Liver (tissue), 9 donors: ENCODE data around the gene TMEM125. TPM values are rescaled to one million over a fixed set of nuclear protein-coding genes. Genes with fewer than 3 reads are reported as not detected.

ENCODE experiments used
- DNase-seq: peaks from one replicate; pipeline ENCODE4 v3.0.0-alpha.2; 2017; ENCODE audit warnings: low spot score
- H3K27ac ChIP-seq, 2 donors: one replicate each; pipeline ENCODE4 v1.7.0; 2013; ENCODE audit warnings: inconsistent platforms in 2 of 2, low read length in 2 of 2, control low read depth in 1 of 2, low read depth in 1 of 2, mild to moderate bottlenecking in 1 of 2
- H3K27me3 ChIP-seq, 4 donors: one replicate each; pipeline versions ENCODE4 v1.6.1 to v1.7.0; 2013; ENCODE audit warnings: low read length in 3 of 4, inconsistent platforms in 1 of 4, mild to moderate bottlenecking in 1 of 4, moderate library complexity in 1 of 4; ENCODE audit not compliant: control insufficient read depth in 4 of 4, insufficient read depth in 4 of 4
- H3K36me3 ChIP-seq, 4 donors: one replicate each; pipeline versions ENCODE4 v1.6.1 to v1.7.0; 2013; ENCODE audit warnings: low read length in 3 of 4, mild to moderate bottlenecking in 3 of 4, low read depth in 1 of 4, moderate library complexity in 1 of 4; ENCODE audit not compliant: control insufficient read depth in 4 of 4, insufficient read depth in 3 of 4
- H3K4me1 ChIP-seq, 4 donors: one replicate each; pipeline versions ENCODE4 v1.6.1 to v1.7.0; 2013; ENCODE audit warnings: low read length in 3 of 4, mild to moderate bottlenecking in 3 of 4, moderate library complexity in 1 of 4; ENCODE audit not compliant: control insufficient read depth in 4 of 4, insufficient read depth in 4 of 4
- H3K4me3 ChIP-seq, 3 donors: one replicate each; pipeline versions ENCODE4 v1.6.1 to v1.7.0; 2013; ENCODE audit warnings: low read length in 3 of 3, control low read depth in 1 of 3, low read depth in 1 of 3, mild to moderate bottlenecking in 1 of 3
- H3K9ac ChIP-seq, 2 donors: one replicate each; pipeline ENCODE4 v1.7.0; 2013; ENCODE audit warnings: low read length in 2 of 2, mild to moderate bottlenecking in 2 of 2, moderate library complexity in 2 of 2, control low read depth in 1 of 2, low read depth in 1 of 2
- H3K9me3 ChIP-seq, 4 donors: one replicate each; pipeline versions ENCODE4 v1.6.1 to v1.7.0; 2013; ENCODE audit warnings: low read length in 3 of 4; ENCODE audit not compliant: control insufficient read depth in 4 of 4
- EGR1 ChIP-seq, 2 donors: IDR thresholded peaks; 2 replicates each; pipeline ENCODE4 v1.6.1; 2016 to 2018; ENCODE audit warnings: antibody characterized with exemption in 2 of 2, low read depth in 2 of 2
- FOXA1 ChIP-seq: IDR thresholded peaks from 2 replicates; pipeline ENCODE4 v1.6.1; 2016; ENCODE audit warnings: antibody characterized with exemption
- FOXA2 ChIP-seq: IDR thresholded peaks from 2 replicates; pipeline ENCODE4 v1.6.1; 2016; ENCODE audit warnings: antibody characterized with exemption
- GABPA ChIP-seq, 2 donors: IDR thresholded peaks in 1 of 2; conservative IDR thresholded peaks in 1 of 2; 2 replicates each; pipeline ENCODE4 v1.6.1; 2016; ENCODE audit warnings: antibody characterized with exemption in 2 of 2, mild to moderate bottlenecking in 1 of 2, moderate library complexity in 1 of 2
- HNF4A ChIP-seq, 2 donors: conservative IDR thresholded peaks; 2 replicates each; pipeline ENCODE4 v1.6.1; 2016; ENCODE audit warnings: antibody characterized with exemption in 2 of 2, mild to moderate bottlenecking in 2 of 2
- HNF4G ChIP-seq: IDR thresholded peaks from 2 replicates; pipeline ENCODE4 v1.6.1; 2016; ENCODE audit warnings: antibody characterized with exemption
- MAX ChIP-seq: IDR thresholded peaks from 2 replicates; pipeline ENCODE4 v1.6.1; 2016; ENCODE audit warnings: antibody characterized with exemption
- NR2F2 ChIP-seq: IDR thresholded peaks from 2 replicates; pipeline ENCODE4 v1.6.1; 2016; ENCODE audit warnings: antibody characterized with exemption
- RAD21 ChIP-seq, 2 donors: IDR thresholded peaks; 2 replicates each; pipeline ENCODE4 v1.6.1; 2016; ENCODE audit warnings: antibody characterized with exemption in 2 of 2, mild to moderate bottlenecking in 2 of 2
- REST ChIP-seq: IDR thresholded peaks from 2 replicates; pipeline ENCODE4 v1.6.1; 2016; ENCODE audit warnings: antibody characterized with exemption, mild to moderate bottlenecking
- RXRA ChIP-seq, 2 donors: IDR thresholded peaks; 2 replicates each; pipeline ENCODE4 v1.6.1; 2017 to 2018; ENCODE audit warnings: antibody characterized with exemption in 2 of 2, mild to moderate bottlenecking in 1 of 2
- SP1 ChIP-seq: IDR thresholded peaks from 2 replicates; pipeline ENCODE4 v1.6.1; 2018; ENCODE audit warnings: antibody characterized with exemption, mild to moderate bottlenecking
- TAF1 ChIP-seq: conservative IDR thresholded peaks from 2 replicates; pipeline ENCODE4 v1.6.1; 2016; ENCODE audit warnings: antibody characterized with exemption, mild to moderate bottlenecking
- WGBS: extraction: QIAGEN DNeasy Blood & Tissue Kit; methylation state at CpG from one replicate; pipeline ENCODE4 v1.1.7; 2013; 5-methylcytosine and 5-hydroxymethylcytosine counted together
- polyA plus RNA-seq, 2 donors: library from polyadenylated mRNA; stranded (reverse) in 1 of 2; unstranded in 1 of 2; fragments of 200-250 nt in 1 of 2; fragments of >200 nt in 1 of 2; fragmentation: Nextera tagmentation in 1 of 2; extraction: Ambion mirVana in 1 of 2; gene quantifications; one replicate each; pipeline versions ENCODE4 v1.2.1 to v1.2.3, GENCODE V29; 2013 to 2015
- total RNA-seq, 2 donors: library from RNA; depleted of rRNA; stranded (reverse); fragments of >200 nt; gene quantifications; one replicate each; pipeline ENCODE4 v1.2.3, GENCODE V29; 2014
- donor health status: healthy.
- donor health status: healthy.
- donor health status: healthy.
- donor health status: healthy.
- donor health status: healthy.

Gene TMEM125
- total and polyA plus RNA-seq, 4 donors = 0.21 to 1.0 (median 0.69) TPM

- H3K36me3 ChIP-seq = peaks cover 0 to 5% (median 0%) of the 10 kb centered on the region in 4 donors
- no peaks in the 10 kb centered on the region for H3K27me3 ChIP-seq
- no peak overlapping the region for H3K9ac ChIP-seq
- TF ChIP-seq MAX (no peak), REST (no peak), EGR1 (IDR thresholded peaks at IDR 0.05; ENCODE audit: low read depth in 2 of 2) (no peak), RXRA (IDR thresholded peaks at IDR 0.05) (no peak), GABPA (IDR thresholded peaks at IDR 0.05 in 1 of 2, conservative IDR thresholded peaks at IDR 0.05 in 1 of 2) (no peak), TAF1 (no peak), SP1 (no peak), NR2F2 (no peak), HNF4G (no peak), FOXA2 (no peak)
- WGBS = 96% methylated on average over 5 of the region's 5 CpGs
- no peak overlapping the region for H3K4me3 ChIP-seq
- no peaks in the 10 kb centered on the region for H3K9me3 ChIP-seq
- H3K4me1 ChIP-seq = peaks cover 0 to 6% (median 3%) of the 10 kb centered on the region in 4 donors
- no peak overlapping the region for H3K27ac ChIP-seq
- no peak for DNase-seq
Observed at GRCh38 chr1:43319288-43319687, 49.5 kb downstream of the TMEM125 start.

- DNase-seq = no peak
- no peak overlapping the region for H3K27ac ChIP-seq
- H3K9me3 ChIP-seq = no peaks in the 10 kb centered on the region
- H3K27me3 ChIP-seq = no peaks in the 10 kb centered on the region
- TF ChIP-seq REST (no peak), HNF4A (conservative IDR thresholded peaks at IDR 0.05) (no peak), FOXA1 (no peak), SP1 (no peak), NR2F2 (no peak), RAD21 (IDR thresholded peaks at IDR 0.05) (no peak)
- H3K36me3 ChIP-seq = peaks cover 0 to 5% (median 0%) of the 10 kb centered on the region in 4 donors
- WGBS = 65% methylated on average over 3 of the region's 3 CpGs
- no peak overlapping the region for H3K4me3 ChIP-seq
- no peak overlapping the region for H3K9ac ChIP-seq
- peaks cover 0 to 4% (median 1%) of the 10 kb centered on the region in 4 donors for H3K4me1 ChIP-seq
Observed at GRCh38 chr1:43319766-43320165, 50.0 kb downstream of the TMEM125 start.
